ENCODE data around the gene CARD6. TPM values are rescaled to one million over a fixed set of nuclear protein-coding genes. Genes with fewer than 3 reads are reported as not detected.

The CARD6 gene
- total RNA-seq, 1 donor from 2014 or later, result 1.0 TPM

Other genes with a start within 250 kb of the CARD6 start
- 4.8 and 8.6 TPM in 2 replicates for gene PTGER4, start 161.5 kb upstream of the CARD6 start, total RNA-seq
- gene TTC33, start 85.4 kb upstream of the CARD6 start, total RNA-seq, result 12.0 and 13.3 TPM in 2 replicates
- 65.6 and 70.3 TPM in 2 replicates for gene PRKAA1, start 43.0 kb upstream of the CARD6 start, total RNA-seq
- gene RPL37, start 6.1 kb upstream of the CARD6 start, total RNA-seq, result 981 and 1,090 TPM in 2 replicates
- gene C7, start 68.1 kb downstream of the CARD6 start, total RNA-seq, result 0.66 TPM in 1 of 2 replicates, not detected in the other
- gene MROH2B, start 230.0 kb downstream of the CARD6 start, total RNA-seq, result not detected in 2 replicates